ENCODE results near the gene MACO1.
A peak's percentile ranks its signal among the peaks of the same experiment; 100 is the strongest.

Gene MACO1

DNA sequence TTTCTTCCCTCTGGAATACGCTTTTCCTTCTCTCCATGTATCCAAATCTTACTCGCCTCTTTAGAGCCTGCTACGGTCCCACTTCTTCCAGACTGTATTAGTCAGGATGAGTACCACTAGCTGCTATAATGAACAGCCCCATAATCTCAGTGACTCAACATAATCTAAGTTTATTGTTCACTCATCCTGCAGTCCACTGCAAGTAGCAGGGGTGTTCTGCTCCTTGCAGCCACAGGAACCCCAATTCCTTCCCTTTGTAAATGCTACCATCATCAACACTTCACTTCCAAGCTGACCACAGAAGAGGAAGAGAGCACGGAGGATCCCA, 94.6 kb downstream of the MACO1 start:
- no peak for DNase-seq

DNA sequence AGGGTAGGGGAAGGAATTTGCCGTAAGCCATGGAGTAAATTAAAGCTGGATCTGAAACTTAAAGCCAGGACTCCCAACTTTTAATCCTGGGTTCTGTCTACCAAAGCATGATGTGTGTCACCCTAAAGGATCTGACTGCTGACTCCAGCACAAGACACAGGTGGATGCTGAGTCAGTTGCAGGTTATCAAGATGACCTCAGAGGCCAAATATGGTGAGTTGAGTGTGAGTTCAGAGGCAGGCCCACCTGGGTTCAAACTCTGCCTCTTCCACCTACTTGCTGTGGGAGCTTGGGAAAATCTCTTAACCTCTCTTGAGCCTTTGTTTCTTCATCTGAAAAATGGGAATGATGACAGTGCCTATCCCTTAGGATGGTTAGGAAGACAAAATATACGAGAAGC, 96.1 kb downstream of the MACO1 start:
- no peak for DNase-seq

DNA sequence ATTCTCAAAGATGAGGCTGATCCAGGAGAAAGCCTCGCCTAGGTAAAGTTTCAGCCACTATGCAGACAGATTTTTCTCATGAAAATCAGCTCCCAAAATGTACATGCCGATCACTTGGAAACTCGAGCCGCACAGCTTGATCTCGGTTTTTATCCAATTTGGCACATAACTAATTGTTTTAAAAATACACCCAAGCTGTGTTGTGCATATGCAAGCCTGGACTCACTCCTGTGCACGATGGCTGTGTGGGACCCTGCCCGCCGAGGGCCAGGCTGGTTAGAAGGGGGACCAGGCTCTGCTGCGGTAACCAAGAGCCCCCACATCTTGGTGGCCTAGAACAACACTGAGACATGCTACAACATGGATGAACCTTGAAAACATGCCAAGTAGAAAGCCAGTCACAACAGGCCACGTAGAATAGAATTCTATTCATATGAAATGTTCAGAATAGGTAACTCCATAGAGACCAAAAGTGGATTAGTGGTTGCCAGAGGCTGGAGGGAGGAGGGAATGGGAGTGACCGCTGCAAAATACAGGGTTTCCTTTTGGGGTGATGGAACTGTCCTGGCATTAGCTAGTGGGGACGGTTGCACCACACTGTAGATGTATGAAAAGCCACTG, 96.6 kb downstream of the MACO1 start:
- DNase-seq: no peak

DNA sequence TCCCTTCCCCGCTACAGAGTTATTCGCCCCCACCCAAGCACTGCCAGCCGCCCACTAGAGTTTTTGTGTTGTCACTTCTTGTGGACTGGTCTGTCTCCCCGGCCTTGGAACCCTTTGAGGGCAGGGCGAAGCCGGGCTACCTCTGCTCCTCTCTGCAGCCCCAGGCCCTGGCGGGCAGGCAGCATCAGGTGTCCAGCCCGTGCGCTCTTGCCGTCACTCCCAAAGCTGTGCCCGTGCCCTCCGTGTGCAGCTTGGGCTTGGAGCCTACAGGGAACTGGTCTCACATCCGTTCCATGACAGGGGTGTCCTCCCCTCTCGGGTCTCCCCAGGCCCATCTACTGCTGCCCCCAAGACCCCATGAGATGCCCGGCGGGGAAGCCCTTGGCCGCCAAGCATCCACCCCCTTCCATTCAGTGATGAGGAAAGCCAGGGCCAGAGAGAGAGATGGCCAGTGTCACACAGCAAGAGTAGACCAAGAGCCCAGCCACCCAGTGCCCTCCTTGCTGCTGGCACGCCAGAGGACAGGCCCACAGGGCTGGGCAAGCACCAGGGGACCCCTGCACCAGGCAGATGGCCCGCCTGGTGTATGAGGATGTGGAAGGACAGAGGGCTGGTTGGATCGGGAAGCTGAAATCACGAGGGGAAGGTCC, 97.4 kb downstream of the MACO1 start:
- DNase-seq: no peak

GRCh38 chr1:25528881-25529517, 98.3 kb downstream of the MACO1 start:
- DNase-seq: no peak

DNA sequence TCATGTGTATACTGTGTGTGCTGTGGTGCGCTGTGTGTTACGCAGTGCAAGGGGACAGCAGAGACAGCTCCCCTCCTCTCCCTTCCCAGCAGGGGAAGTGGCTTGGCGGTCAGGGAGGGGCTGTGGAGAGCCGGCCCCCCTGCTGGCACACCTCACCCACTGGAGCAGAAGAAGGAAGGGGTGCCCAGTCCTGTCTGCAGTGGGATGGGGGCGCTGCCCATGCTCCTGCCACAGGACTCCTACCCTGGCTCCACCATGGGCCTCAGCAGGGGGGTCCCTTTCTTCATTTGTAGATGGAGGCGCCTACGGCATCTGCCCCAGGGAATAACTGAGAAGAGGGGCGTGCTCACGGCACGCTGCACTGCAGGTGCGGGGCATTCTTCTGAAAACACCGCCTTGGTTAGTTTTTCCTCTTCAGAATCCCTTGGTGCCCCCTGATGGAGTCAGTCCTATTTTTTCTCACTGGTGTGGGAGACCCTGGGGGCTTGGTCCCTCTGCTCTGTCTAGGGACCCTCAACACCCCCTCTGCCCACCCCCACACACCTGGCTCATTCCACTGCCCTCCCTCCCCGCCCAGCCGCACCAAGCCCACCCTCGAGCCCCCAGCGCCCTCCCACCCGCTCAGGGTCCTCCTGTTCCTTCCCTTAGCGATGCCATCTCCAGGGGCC, 99.0 kb downstream of the MACO1 start:
- no peak for DNase-seq

GRCh38 chr1:25530186-25531081, 99.7 kb downstream of the MACO1 start:
- no peak for DNase-seq

GRCh38 chr1:25531082-25531461, 100.4 kb downstream of the MACO1 start:
- no peak for DNase-seq

GRCh38 chr1:25532970-25533369, 102.3 kb downstream of the MACO1 start:
- DNase-seq: no peak

GRCh38 chr1:25533775-25534409, 103.2 kb downstream of the MACO1 start:
- DNase-seq: no peak

DNA sequence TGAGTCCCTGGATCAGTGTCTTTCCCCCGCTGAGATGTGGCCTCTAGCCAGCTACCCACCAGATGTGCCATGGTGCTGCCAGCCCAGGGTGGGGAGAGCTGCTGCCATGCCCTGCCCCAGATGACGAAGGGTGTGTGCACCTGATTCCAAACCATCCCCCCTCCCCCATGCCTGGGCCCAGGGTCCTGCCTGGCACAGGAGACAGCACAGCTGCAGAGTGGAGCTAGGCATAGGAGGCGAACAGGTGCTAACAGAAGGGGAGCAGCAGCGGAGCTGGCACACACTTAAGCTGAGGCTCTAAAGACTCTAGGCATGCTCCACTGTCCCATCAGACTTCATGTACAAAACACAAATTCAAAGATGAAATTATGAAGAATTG, 103.7 kb downstream of the MACO1 start:
- no peak for DNase-seq

GRCh38 chr1:25536124-25536523, 105.4 kb downstream of the MACO1 start:
- no peak for DNase-seq

DNA sequence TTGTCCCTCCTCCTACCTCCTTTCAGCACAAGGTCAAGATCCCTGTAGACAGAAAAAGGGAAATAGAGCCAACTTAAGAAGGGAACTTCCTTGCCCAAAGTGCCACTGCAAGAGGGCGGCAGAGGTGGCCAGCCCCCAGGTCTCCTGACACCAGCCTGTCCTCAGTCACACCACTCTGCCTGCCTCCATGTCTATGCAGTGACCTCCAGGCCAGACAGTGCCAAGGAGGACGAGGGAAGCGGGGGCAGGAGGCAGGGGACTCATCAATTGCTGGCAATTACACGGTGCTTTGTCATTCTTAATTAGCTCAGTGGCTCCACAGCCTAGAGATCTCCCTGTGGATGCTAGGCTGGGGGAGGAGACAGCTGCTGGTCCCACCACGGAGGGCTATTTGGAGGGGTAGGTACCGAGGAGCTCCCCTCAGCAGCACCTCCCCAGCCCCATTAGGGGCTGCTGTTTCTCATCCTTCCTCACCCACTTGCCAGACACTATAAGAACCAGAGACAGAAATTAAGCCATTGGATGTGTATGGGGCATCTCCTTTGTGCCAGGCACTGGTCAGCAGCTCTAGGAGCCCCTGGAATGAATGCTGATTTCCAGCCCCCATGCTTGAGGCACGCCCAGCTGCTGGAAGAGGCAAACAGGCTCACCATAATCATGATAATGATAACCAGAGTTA, 106.6 kb downstream of the MACO1 start:
- no peak for DNase-seq

DNA sequence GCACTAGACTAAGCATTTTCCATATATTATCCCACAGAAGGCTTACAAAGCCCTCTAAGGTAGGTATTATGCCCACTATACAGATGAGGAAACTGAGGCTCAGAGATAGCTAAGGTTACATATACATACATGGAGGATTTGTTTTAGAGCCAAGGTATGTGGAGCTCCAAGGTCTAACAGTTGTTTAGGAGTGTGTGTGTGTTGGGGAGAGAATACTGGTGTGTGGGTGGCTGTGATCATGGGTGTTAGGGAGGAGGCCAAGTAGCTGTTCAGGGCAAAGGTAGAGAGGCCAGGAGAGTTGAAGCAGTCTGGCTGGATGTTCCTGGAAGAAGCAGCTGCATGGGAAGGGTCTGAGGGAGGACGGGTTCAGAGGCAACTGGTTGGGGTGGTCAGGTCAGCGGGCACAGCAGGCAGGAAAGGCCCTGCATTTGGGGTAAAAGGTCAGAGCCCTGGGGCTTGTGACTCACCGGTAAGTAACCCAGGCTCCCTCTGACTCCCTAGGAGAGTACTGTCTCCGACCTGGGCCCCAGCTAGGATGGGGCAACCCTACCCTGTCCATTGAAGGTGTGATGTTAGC, 107.6 kb downstream of the MACO1 start:
- no peak for DNase-seq

DNA sequence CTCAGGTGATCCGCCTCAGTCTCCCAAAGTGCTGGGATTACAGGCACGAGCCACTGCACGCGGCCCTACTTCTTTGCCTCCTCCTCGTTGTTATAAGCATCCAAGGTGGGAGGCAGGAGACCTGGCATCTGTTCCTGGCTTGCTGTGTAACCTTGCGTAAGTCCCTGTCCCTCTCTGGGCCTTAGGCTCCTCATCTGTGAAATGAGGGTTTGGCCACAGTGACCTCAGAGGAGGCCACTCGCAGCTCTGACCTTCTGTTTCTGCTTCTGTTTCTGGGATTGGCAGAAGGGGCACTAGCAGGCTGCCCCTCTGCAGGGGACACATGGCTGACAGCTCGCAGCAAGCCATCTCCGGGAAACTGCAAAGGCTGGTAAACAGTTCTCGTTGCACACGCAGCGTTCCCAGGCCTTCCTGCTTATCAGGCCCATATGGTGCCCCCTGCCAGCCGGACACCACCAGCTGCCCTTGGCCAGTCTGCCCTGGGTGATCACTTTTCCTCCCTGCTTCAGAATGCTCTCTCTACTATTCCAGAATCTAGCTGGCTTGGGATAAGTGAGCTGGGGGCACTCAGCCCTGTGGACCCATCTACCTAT, 110.1 kb downstream of the MACO1 start:
- no peak for DNase-seq

DNA sequence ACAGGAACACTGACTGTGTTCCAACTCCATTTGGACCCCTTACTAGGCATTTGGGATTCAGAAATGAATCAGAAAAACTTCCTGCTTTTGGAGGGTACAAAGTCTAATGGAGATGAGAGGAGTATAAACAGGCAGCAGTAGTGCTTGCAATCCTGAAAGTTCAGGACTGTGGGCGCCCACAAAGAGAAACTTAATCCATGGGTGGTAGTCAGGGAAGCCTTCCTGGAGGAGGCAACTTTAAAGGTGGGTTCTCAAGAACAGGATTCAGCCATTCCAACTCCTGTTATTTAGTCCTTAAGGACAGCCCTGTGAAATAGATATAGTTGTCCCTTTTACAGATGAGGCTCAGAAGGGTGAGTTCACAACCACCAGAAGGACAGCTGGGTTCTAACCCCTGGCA, 110.7 kb downstream of the MACO1 start:
- DNase-seq: no peak

DNA sequence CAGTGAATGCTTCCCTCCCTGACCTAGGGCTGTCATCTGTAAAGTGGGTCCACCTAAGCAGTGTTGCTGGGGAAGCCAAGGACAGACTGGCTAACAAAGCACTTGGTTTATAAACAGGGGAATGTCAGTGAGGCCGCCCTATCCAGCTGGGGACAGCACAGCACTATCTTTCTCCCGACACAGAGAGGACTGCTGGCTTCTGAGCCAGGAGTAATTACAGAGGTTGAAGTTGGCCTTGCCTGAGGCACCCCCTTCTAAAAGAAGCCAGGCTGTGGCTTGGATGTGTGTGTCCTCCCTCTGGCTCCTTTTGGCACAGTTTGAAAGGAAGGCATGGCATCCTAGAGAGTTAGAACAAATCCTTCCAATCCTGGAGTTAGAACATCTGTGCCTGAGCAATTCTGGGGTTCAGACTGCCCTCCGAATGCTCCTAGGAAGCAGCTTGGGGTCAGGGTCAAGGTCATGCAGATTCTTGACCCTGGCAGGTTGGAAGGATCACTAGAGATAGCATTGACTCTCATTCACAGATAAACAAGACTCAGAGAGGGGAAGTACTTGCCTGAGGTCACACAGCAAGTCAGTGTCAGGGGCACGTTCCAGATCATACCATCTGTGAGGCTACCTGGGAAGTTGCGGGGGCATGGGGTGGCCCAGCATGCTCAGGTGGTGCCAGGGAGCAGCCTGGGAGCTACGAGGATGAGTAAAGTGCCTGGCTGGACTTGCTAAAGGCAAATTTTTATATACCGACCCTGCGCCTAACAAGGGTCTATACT, 111.4 kb downstream of the MACO1 start:
- DNase-seq: no peak

DNA sequence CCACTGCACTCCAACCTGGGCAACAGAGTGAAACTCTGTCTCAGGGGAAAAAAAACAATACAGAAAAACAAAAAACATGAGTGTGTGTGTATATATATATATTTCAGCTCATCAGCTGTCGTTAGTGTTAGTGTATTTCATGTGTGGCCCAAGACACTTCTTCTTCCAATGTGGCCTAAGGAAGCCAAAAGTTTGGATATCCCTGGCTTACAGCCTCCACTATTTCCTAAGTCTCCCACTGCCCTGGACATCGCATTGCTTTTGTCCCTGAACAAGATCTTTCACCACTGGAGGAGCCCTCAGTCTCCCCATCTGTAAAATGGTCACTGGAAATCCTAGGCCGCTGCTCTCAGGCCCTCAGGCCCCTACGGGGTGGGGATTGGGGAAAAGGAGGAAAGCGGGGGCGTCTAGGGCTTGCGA, 112.3 kb downstream of the MACO1 start:
- DNase-seq: no peak

DNA sequence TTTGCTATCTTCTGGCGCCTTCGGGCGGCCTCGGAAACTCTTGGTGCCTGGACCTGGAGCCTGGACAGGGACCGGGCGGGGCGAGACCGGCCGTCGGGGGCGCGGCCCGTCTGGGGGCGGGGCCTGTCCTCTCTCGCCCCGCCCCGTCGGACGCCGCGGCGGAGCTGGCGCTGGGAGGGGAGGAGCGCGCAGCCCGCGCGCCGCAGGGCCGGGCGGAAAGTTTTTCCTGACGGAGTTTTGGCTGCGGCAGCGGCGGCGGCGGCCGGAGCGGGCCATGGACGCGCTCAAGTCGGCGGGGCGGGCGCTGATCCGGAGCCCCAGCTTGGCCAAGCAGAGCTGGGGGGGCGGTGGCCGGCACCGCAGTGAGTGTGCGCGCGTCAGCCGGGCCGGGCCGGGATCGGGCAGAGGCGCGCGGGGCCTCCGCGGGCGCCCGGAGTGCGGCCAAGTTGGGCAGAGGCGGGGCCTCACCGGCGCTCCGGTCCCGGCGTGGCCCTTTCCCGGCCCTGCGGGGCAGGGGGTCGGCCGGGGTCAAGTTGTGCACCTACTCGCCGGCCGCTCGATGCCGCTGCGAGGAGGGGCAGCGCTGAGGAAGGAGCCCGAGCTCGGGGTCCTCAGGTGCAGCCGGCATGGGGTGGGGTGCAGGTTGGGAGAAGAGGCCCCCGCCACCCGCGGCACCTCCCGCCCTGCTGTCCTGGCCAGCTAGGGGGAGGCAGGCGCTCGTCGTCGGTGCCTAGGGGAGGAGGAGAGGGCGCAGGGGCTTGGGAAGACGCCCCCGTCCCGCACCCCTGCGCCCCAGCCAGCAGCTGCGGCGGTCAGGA, 112.9 kb downstream of the MACO1 start, which contains the start of gene LDLRAP1:
Gene LDLRAP1, plus strand, starts transcription at position 182 of the 818 bp plus-strand sequence. Its CDS starts 93 bp downstream, at position 275.
- DNase-seq: peak in 1 of 2 experiments; percentile 15
